Fibroblast of pulmonary artery (primary cell): ENCODE results near the gene KLF7.

Experiments used
- DNase-seq: peaks from one replicate; pipeline ENCODE4 v3.0.0-alpha.2; 2010; ENCODE audit warnings: low read depth
- H3K4me3 ChIP-seq: replicated peaks from 2 replicates; pipeline ENCODE4 v1.5.1; 2011; ENCODE audit warnings: low read depth, mild to moderate bottlenecking, control low read depth, low read length, moderate library complexity
- CTCF ChIP-seq: IDR thresholded peaks from 2 replicates; pipeline ENCODE4 v1.5.1; 2011; ENCODE audit warnings: mild to moderate bottlenecking, control low read depth, low read length, inconsistent platforms; ENCODE audit errors: missing control alignments

The KLF7 gene

GRCh38 chr2:207140265-207140664 is 25.5 kb downstream of the KLF7 start:
- TF ChIP-seq CTCF, result no peak
- H3K4me3 ChIP-seq, result no peak overlapping the region
- DNase-seq, result no peak

DNA sequence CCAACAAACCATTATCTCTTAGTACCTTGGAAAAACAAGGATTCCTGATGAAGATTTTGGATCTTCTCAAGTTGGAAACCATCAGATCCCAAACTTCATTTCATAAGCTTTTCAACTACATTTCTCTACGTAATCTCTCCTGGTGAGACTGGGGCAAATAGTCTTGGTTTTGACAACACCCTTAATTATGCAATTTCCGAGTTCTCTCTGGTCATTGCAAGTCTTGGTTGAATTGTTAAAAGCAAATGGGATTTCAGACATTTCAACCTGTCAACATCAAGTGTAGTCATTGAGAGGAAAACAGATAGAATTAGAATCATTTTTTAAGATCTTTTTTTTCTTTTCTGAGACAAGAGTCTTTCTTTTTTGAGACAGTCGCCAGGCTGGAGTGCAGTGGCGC is 26.2 kb downstream of the KLF7 start:
- no peak for DNase-seq
- no peak for TF ChIP-seq CTCF
- H3K4me3 ChIP-seq, result no peak overlapping the region

GRCh38 chr2:207138627-207139297 is 27.0 kb downstream of the KLF7 start:
- TF ChIP-seq CTCF, result no peak

DNA sequence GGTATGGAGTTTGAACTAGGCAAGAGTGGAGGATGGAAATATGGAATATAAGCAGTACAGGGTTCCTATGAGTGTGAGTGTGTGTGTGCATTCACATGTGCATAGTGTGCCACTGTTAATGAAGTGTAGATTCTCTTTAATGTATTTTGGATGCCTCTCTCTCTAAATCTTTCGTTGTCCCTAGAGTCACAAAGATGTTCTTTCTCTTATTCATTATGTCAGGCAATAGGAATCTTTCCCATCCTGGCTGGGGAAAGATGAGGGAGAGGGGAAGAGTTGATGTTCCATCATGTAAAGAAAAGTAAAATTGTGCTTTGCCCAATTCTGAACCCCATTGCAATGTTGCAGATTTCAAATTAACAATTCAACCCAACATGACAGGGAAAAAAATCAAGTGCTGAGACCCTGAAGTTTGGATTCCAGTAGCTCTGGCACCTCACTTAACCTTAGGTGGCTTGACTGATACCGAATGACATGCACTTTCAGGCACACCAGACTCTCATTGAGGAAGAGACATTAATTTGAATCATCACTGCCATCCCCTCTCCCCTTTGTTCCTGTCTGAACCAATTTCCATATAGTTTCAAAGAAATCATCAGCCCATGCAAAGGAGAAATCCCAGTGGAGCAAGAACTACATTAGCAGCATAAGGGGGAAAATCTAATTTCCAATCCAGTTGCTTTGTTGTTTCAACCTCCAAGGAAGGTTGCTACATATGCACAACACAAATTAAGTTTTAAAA is 28.0 kb downstream of the KLF7 start:
- no peak for TF ChIP-seq CTCF
- no peak overlapping the region for H3K4me3 ChIP-seq
- DNase-seq, result no peak

More at GRCh38 chr2:207138627-207139297, 27.0 kb downstream of the KLF7 start:
- no peak overlapping the region for H3K4me3 ChIP-seq
- no peak for DNase-seq

DNA sequence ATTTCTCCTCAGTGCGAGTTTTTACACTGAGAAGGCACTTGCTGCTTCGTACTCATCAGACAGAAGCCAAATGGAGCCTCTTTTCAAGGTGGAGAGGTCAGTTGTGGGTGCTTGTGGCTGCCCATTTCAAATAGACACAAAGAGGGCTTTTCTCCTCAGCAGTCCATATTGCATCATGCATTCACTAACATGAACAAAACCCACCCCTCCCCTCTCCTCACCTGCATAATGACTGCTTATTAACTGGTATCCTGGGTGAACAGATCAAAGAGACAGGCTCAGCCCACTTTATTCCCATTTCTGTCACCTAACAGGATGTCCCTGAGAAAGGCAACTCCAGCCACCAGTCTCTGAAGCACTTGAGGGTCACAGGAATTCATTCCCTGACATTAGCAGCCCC is 28.9 kb downstream of the KLF7 start:
- TF ChIP-seq CTCF, result no peak
- no peak overlapping the region for H3K4me3 ChIP-seq
- no peak for DNase-seq

DNA sequence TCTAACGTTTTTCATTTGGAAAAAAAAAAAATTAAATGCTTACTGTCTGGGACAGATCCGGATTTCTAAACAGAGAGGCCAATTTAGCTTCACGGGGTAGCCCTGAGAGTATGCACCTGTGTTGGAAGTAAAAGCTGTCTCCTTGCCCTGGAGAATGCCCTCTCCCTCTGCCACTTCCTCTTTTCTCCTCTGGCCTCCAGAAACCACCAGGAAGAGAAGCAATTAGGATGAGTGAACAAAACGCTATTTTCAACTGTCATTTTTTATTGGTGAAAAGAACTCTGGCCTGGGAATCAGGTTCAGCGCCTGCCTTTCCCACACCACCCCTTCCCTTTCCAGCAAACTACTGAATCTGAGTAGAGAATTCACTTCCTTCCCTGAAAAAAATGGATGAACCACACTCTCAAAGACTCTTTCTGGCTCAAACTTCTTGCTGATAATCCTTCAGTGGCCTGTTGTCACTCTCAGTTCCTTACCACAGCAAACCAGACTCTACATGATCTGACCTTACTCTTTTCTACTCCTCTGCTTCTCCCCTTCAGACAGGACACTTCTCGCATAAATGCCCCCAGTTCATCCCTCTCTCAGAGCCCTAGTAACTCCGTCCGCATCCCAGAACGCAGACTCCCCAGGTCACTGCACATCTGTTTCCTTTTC is 29.8 kb downstream of the KLF7 start:
- H3K4me3 ChIP-seq, result no peak overlapping the region
- DNase-seq, result no peak
- TF ChIP-seq CTCF, result no peak
